Measurements from ENCODE around the gene SLCO3A1. TPM values are rescaled to one million over a fixed set of nuclear protein-coding genes. Genes with fewer than 3 reads are reported as not detected.

The SLCO3A1 gene
- total and polyA plus RNA-seq, 2 donors (not counting 1 experiment from before 2014, with no cell fraction given): 8.1 to 16.8 TPM

DNA sequence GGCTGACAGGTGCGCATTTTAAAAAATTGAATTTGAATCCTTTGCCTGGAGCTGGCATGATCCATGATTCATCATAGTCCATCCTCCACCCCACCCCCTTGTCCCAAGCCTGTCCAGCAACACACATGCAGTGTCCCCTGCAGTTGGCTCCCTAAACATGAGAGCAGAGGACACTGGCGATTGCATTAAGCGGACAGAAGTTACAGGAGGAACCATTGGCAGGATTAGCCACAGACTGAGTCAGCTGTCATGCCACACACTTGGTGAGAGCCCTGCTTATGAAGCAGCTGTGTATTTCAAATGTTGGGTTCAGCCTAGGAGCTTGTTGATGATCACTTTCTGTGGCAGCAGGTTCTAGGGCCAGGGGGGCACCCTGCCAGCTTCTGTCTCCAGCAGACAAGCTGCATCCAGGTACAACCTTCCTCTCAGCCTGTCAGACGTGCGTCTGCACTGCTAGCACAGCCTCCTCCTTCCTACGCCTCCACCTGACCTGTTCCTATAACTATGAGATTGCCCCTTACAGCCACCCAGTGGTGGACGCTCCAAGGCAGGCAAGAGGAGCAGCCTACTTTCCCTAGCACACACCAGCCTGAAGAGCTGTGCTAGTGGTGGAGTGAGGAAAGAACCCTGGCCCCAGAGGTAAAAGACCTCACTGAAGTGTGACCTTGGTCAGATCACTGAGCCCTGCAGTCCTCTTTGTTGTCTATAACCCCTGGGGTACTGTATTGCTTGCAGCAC lies 121.9 kb downstream of the SLCO3A1 start:
- DNase-seq (ENCODE audit: low read depth in 2 of 2): no peak
- TF ChIP-seq, protein P1, sequence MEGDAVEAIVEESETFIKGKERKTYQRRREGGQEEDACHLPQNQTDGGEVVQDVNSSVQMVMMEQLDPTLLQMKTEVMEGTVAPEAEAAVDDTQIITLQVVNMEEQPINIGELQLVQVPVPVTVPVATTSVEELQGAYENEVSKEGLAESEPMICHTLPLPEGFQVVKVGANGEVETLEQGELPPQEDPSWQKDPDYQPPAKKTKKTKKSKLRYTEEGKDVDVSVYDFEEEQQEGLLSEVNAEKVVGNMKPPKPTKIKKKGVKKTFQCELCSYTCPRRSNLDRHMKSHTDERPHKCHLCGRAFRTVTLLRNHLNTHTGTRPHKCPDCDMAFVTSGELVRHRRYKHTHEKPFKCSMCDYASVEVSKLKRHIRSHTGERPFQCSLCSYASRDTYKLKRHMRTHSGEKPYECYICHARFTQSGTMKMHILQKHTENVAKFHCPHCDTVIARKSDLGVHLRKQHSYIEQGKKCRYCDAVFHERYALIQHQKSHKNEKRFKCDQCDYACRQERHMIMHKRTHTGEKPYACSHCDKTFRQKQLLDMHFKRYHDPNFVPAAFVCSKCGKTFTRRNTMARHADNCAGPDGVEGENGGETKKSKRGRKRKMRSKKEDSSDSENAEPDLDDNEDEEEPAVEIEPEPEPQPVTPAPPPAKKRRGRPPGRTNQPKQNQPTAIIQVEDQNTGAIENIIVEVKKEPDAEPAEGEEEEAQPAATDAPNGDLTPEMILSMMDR (conservative IDR thresholded peaks at IDR 0.05 in 1 of 2, IDR thresholded peaks at IDR 0.05 in 1 of 2; ENCODE audit: low read depth in 1 of 2, low read length in 2 of 2): no peak
- TF ChIP-seq EZH2 (IDR thresholded peaks at IDR 0.05; ENCODE audit: low read length, missing control alignments): no peak
- Histone ChIP-seq H3K4me2 (ENCODE audit: extremely low read depth, insufficient read depth, low read length) (no peak overlapping the region), H3K27ac (ENCODE audit: insufficient read depth, low read length) (no peak overlapping the region), H3K27me3 (ENCODE audit: control insufficient read depth, insufficient read depth, low read length) (no peaks in the 10 kb centered on the region), H4K20me1 (ENCODE audit: control insufficient read depth, extremely low read depth, insufficient read depth, low read length) (no peaks in the 10 kb centered on the region), H3K9ac (ENCODE audit: insufficient read depth, low read length) (no peak overlapping the region), H3K4me3 (replicated peaks in 1 of 4; ENCODE audit: control extremely low read depth in 1 of 4, insufficient read depth in 1 of 4, low read depth in 3 of 4, low read length in 4 of 4) (no peak overlapping the region), H3K36me3 (ENCODE audit: control insufficient read depth, insufficient read depth, low read length) (no peaks in the 10 kb centered on the region), H2AFZ (ENCODE audit: low read length) (no peak overlapping the region), H3K4me1 (ENCODE audit: control insufficient read depth, extremely low read depth, insufficient read depth, low read length) (no peaks in the 10 kb centered on the region), H3K79me2 (ENCODE audit: control insufficient read depth, insufficient read depth, low read length) (no peaks in the 10 kb centered on the region), H3K9me3 (ENCODE audit: control insufficient read depth, insufficient read depth, low read depth, low read length) (no peaks in the 10 kb centered on the region)

DNA sequence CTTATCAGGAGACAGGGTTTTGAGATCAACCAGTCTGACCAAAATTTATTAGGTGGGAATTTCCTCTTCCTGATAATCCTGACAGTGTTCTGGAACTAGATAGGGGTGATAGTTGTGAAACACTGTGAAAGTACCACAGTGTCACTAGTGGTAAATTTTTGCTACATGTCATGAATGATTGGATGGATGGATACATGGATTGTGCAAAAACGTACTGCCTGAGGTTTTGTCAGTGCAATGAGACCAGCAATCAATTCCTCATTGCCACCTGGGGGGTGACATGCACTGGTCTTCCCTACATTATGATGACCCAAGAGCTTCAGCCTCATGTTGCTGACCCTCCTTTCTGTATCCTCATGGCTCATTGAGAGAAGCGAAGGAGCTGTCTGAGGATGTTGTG lies 123.5 kb downstream of the SLCO3A1 start:
- Histone ChIP-seq H3K79me2 (ENCODE audit: control insufficient read depth, insufficient read depth, low read length) (no peaks in the 10 kb centered on the region), H3K9me3 (ENCODE audit: control insufficient read depth, insufficient read depth, low read depth, low read length) (no peaks in the 10 kb centered on the region), H3K4me2 (ENCODE audit: extremely low read depth, insufficient read depth, low read length) (no peak overlapping the region), H2AFZ (ENCODE audit: low read length) (no peak overlapping the region), H3K4me1 (ENCODE audit: control insufficient read depth, extremely low read depth, insufficient read depth, low read length) (no peaks in the 10 kb centered on the region), H3K27ac (ENCODE audit: insufficient read depth, low read length) (no peak overlapping the region), H3K4me3 (replicated peaks in 1 of 4; ENCODE audit: control extremely low read depth in 1 of 4, insufficient read depth in 1 of 4, low read depth in 3 of 4, low read length in 4 of 4) (no peak overlapping the region), H3K9ac (ENCODE audit: insufficient read depth, low read length) (no peak overlapping the region), H3K36me3 (ENCODE audit: control insufficient read depth, insufficient read depth, low read length) (no peaks in the 10 kb centered on the region), H4K20me1 (ENCODE audit: control insufficient read depth, extremely low read depth, insufficient read depth, low read length) (no peaks in the 10 kb centered on the region), H3K27me3 (ENCODE audit: control insufficient read depth, insufficient read depth, low read length) (no peaks in the 10 kb centered on the region)
- DNase-seq (ENCODE audit: low read depth in 2 of 2): no peak
- no peak for TF ChIP-seq EZH2 (IDR thresholded peaks at IDR 0.05; ENCODE audit: low read length, missing control alignments)

DNA sequence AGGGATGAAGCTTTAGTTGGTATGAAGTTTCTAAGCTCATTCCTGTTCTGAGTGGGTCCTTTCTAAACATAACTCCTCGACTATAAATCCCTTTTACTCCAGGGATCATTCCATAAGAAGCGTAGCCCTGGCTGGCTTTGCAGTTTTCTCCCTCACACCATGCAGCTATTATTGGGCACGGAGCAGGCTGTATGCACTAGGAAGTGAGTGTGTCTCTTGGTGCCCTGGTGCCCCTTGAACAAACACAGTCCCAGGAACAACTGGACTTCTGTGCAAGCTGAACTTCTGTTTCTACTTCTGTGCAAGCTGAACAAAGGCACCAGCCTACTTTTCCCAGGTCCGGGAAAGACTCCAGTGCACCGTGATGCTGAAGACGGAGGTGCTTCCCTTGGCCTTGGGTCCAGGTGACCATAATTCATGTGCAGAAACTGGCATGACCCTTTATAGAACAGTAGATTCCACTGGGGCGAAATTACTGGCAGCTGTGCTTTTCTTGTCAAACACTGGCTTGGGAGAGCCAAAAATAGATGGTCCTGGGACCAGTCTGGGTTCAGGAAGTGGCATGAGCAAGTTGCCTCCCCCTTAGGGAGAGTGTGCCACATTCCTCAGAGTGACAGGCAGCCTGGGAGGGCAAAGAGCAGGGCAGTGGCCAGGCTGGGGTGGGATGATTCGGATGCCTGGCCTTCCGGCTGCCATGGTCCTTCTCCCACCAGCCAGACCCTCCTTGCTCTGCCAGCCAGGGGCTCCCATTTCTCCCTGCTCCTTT lies 127.2 kb downstream of the SLCO3A1 start:
- no peak for TF ChIP-seq EZH2 (IDR thresholded peaks at IDR 0.05; ENCODE audit: low read length, missing control alignments)
- TF ChIP-seq, protein P1 (conservative IDR thresholded peaks at IDR 0.05 in 1 of 2, IDR thresholded peaks at IDR 0.05 in 1 of 2; ENCODE audit: low read depth in 1 of 2, low read length in 2 of 2): no peak
- H2AFZ ChIP-seq (ENCODE audit: low read length): no peak overlapping the region
- no peaks in the 10 kb centered on the region for H3K9me3 ChIP-seq (ENCODE audit: control insufficient read depth, insufficient read depth, low read depth, low read length)
- H3K36me3 ChIP-seq (ENCODE audit: control insufficient read depth, insufficient read depth, low read length): no peaks in the 10 kb centered on the region
- H3K4me2 ChIP-seq (ENCODE audit: extremely low read depth, insufficient read depth, low read length): no peak overlapping the region
- H3K9ac ChIP-seq (ENCODE audit: insufficient read depth, low read length): no peak overlapping the region
- no peaks in the 10 kb centered on the region for H3K79me2 ChIP-seq (ENCODE audit: control insufficient read depth, insufficient read depth, low read length)
- H3K27ac ChIP-seq (ENCODE audit: insufficient read depth, low read length): no peak overlapping the region
- DNase-seq (ENCODE audit: low read depth in 2 of 2): no peak
- no peaks in the 10 kb centered on the region for H3K27me3 ChIP-seq (ENCODE audit: control insufficient read depth, insufficient read depth, low read length)
- H4K20me1 ChIP-seq (ENCODE audit: control insufficient read depth, extremely low read depth, insufficient read depth, low read length): no peaks in the 10 kb centered on the region
- no peak overlapping the region for H3K4me3 ChIP-seq (replicated peaks in 1 of 4; ENCODE audit: control extremely low read depth in 1 of 4, insufficient read depth in 1 of 4, low read depth in 3 of 4, low read length in 4 of 4)
- no peaks in the 10 kb centered on the region for H3K4me1 ChIP-seq (ENCODE audit: control insufficient read depth, extremely low read depth, insufficient read depth, low read length)
